GM12872 (cell line): ENCODE results near the gene PSME2.

Experiments
- TF ChIP-seq, protein P1 (sequence below): IDR thresholded peaks from 3 replicates; pipeline ENCODE4 v1.5.1; 2011; ENCODE audit warnings: low read depth, mild to moderate bottlenecking, low read length, moderate library complexity; ENCODE audit not compliant: insufficient read depth

Gene PSME2

DNA sequence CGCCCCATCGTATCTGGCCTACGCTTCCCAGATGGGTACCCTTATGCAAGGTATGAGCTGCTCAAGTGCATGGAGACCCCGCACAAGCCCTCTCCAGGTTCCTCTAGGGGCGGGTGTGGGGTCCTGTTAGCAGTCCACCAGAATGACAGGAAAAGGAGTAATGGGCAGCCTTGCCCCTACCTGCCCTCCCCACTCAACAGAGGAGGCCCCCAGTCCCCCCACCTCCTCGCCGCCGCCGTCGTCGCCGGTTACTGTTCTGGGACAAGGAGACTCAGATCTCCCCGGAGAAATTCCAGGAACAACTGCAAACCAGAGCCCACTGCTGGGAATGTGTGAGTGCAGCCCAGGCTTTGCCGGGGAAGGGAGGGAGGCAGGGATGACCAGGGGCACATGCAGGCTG, 31.5 kb upstream of the PSME2 start:
- TF ChIP-seq, protein P1, sequence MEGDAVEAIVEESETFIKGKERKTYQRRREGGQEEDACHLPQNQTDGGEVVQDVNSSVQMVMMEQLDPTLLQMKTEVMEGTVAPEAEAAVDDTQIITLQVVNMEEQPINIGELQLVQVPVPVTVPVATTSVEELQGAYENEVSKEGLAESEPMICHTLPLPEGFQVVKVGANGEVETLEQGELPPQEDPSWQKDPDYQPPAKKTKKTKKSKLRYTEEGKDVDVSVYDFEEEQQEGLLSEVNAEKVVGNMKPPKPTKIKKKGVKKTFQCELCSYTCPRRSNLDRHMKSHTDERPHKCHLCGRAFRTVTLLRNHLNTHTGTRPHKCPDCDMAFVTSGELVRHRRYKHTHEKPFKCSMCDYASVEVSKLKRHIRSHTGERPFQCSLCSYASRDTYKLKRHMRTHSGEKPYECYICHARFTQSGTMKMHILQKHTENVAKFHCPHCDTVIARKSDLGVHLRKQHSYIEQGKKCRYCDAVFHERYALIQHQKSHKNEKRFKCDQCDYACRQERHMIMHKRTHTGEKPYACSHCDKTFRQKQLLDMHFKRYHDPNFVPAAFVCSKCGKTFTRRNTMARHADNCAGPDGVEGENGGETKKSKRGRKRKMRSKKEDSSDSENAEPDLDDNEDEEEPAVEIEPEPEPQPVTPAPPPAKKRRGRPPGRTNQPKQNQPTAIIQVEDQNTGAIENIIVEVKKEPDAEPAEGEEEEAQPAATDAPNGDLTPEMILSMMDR = no peak

DNA sequence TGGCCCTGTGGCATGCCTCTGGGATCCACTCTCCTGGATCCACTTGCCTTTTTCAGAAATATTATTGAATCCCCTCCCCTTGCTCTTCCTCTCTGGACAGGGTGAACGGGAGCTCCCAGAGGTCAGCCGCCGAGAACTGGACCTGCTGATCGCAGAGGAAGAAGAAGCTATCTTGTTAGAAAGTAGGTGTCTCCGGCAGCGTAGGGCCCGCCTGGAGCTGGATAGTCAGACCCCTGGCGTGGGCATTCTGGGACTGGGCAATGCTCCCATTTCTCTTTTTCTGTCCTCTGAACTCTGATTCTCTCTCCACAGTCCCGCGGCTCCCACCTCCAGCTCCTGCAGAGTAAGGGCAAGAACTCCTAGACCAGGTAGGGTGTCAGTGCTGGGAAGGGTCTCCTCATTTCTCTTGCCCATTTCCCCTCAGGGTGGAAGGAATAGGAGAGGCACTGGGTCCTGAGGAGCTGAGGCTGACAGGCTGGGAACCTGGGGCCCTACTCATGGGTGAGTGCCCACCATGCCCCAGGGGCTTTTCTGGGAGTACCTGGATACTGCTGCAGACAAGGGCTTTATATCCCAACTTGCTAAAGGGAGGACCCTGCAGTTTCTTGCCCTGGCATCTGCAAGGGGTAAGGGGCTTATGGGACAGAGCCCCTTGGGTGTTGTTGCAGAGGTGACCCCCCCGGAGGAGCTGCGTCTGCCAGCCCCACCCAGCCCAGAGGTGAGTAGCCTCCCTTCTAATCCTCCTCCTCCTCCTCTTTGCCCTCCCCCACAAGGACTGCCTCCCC, 30.8 kb upstream of the PSME2 start:
- TF ChIP-seq, protein P1 = no peak

DNA sequence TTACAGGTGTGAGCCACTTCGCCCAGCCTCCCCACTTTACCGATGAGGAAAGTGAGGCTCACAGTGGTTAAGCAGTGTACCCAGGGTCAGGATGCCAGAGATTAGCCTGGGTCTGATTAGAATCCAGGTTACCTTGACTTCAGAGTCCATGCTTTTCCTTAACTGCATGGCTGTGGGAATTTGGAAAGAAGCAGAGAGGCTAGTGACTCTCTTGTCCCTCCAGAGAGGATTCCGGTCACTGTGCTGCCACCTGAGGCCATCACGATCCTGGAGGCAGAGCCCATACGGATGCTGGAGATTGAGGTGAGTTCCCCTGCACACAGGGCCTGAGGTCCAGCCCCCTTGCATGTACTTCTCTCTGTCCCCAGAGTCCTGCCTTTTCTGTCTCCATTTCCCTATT, 30.2 kb upstream of the PSME2 start:
- TF ChIP-seq, protein P1 = no peak

DNA sequence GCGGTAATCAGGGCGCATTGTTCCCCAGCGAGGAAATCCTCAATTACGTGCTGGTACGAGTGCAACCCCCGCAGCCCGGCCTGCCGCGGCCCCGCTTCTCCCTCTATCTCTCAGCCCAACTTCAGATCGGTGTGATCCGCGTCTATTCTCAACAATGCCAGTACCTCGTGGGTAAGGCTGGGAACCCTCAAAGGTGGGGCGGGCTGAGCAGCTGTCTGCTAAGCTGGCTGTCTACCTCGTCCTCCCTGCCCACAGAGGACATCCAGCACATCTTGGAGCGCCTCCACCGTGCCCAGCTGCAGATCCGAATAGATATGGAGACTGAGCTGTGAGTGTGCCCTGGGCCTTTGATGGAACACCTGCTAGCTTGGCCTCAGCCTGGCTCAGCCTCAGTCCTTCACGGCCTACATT, 26.5 kb upstream of the PSME2 start:
- TF ChIP-seq, protein P1 = no peak

DNA sequence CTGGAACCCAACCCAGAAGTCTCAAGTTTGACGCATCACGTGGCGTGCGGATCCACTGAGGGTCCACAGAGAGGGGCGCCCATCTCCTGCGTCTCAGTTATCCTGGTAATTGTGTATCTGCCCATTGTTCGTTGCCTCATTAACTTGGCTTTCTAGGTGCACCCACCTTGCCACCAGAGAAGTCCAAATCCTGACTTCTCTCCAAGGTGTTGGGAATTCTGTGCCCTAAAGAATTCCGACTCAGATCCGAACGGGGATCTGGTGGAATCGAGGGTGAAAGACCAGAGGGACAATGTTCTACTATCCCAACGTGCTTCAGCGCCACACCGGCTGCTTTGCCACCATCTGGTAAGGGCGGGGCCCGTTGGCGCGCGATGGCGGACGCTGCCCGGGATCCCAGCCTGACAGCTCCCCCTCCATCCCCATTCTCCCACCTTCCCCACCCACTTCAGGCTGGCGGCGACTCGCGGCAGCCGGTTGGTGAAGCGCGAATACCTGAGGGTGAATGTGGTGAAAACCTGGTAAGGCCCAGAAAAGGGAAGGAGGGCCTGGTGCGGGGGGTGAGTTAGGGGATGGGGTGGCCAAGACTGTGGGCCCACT, 26.0 kb upstream of the PSME2 start:
- TF ChIP-seq, protein P1 = no peak

DNA sequence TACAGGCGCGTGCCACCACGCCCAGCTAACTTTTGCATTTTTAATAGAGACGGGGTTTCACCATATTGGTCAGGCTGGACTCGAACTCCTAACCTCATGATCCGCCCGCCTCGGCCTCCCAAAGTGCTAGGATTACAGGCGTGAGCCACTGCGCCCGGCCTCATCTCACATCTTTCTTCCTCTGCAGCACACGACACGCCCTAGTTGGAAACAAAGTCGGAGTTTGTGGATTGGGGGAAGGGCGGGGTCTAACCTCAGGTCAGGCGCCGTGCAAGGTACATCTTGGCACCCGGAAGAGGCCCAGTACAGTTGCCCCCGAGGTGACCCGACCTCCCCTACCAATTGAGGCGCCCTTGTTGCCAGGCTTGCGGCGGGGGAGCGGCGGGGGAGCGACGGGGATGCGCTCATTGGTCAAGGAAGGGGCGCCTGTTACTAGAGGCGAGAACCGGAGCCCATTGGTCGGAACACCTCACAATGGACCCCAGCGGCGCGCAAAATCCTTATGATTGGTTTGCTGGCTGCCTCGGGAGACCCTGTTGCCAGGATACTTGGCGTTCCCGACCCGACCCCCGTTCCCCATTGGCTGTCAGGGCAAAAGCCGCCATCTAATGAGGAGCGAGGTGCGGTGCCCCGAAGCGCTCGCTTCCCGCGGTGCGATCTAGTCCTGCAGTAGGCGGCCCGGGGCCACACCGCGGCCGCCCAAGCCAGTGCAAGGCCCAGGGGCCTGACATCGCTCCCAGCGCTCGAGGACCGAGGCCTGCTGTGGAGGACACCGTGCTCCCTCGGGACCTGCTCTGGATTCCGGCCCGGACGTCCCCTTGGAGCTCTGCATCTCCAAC, 25.2 kb upstream of the PSME2 start, which contains the start of gene REC8:
Gene REC8, plus strand, starts transcription at position 659 of the 839 bp plus-strand sequence. CDS start 473 bp downstream, outside the sequence.
- TF ChIP-seq, protein P1 = no peak

DNA sequence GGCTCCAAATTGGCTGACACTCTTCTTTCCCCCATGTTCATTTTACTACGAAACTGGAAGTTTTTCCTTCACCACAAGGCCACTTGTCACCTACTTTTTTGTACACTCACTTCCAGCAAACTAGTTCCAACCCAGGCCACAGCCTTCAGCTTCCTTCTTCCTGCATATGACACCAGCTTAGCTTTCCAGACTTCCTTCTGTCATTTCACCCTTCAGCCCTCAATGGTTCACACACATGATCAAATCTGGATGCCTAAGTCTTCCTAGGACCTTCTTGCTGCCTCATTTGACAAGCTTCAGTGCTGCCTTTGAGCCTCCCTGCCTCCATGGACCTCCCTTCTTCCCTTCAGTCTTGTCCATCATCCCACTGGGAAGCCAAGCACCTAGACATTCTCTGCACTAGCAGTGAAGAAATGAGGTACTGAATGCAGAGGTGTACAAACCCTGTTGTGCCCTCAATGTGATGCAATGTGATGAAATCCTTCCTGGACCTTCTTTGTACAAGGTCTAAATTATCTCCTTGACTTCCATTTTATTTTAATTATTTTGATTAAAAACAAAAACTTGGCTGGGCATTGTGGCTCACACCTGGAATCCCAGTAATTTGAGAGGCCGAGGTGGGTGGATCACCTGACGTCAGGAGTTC, 21.2 kb upstream of the PSME2 start:
- TF ChIP-seq, protein P1 = no peak
